HG03097 (cell line): ENCODE measurements around the gene IL18R1.

Experiments
- ATAC-seq: cut with Tn5 transposase; IDR thresholded peaks from one replicate; pipeline ENCODE4 v1.9.1; 2021; ENCODE audit not compliant: unreplicated experiment, low FRiP score

IL18R1 gene

DNA sequence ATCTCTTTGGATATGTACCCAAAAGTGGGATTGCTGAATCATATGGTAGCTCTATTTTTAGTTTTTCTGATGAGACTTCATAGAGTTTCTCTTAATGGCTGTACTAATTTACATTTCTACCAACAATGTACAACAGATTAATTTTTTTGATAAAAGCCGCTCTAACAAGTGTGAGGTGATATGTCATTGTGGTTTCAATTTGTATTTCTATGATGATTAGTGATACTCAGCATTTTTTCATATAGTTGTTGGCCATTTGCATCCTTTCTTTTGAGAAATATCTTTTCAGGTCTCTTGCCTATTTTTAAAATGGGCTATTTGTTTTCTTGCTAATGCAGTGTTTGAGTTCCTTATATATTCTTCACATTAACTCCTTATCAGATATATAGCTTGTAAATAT lies 71.7 kb downstream of the IL18R1 start:
- no peak for ATAC-seq

DNA sequence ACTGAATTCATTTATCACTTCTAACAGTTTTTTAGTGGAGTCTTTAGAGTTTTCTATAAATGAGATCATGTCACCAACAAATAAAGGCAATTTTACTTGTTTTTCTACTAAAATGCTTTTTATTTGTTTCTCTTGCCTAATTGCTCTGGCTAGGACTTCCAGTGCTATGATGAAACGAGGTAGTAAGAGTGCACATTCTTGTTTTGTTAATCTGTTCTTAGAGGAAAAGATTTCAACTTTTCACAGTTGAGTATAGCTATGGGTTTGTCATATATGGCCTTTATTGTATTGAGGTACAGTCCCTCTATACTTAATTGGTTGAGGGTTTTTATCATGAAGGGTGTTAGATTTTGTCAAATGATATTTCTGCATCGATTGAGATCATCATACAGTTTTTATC lies 73.0 kb downstream of the IL18R1 start:
- no peak for ATAC-seq

DNA sequence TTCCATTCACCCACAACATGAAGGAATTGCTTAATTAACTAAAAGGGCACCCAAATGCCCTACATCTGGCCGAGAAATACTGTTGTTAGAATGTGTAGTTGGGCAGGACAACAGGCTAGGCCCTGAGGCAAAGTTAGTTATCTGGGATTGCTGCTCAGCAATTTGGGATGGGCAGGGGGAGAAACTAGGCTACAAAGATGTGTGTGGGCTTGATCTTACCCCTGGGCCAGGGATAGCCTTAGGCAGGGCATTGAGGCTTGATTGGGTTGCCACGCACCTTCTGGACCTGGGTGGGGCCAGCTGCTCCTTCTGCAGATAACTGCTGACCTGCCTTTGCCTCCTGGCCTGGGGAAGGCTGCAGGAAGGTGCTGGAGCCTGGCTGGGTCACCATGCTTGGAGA lies 76.8 kb downstream of the IL18R1 start:
- ATAC-seq: no peak

DNA sequence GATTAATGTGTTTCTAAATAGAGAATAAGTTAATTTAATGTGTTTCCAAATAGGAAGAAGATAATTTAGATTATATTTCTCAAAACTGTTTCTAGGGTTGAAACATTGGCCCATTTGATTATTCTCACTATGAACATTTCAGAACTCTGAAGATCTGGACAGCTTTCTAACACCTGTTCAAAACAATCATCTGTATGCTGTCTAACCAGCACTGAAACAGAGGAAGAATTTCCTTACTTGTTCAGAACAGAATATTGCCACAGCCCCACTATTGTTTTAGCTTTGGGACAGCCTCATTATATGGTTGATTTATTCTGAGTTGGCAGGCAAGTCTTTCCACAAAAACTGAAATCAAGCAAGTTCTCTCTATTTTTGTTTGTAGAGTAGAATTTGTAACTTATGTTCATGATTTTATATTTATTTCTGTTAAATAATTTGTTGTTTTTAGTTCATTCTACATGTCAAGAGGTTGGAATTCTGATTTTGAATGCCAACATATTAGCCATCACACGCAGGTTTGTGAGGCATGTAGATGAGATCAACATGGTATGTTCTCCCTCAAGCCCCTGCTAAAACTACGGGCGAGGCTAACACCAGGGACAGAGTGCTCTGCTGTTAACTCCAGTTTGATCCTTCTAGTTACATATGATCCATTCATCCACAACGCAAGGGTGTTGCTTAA lies 78.5 kb downstream of the IL18R1 start:
- no peak for ATAC-seq

GRCh38 chr2:102434655-102435381 lies 79.2 kb downstream of the IL18R1 start:
- ATAC-seq: peak; percentile 55

- ATAC-seq: no peak
Observed at GRCh38 chr2:102435741-102436140, 80.1 kb downstream of the IL18R1 start.

GRCh38 chr2:102436323-102436722 lies 80.7 kb downstream of the IL18R1 start:
- ATAC-seq: peak; percentile 35

DNA sequence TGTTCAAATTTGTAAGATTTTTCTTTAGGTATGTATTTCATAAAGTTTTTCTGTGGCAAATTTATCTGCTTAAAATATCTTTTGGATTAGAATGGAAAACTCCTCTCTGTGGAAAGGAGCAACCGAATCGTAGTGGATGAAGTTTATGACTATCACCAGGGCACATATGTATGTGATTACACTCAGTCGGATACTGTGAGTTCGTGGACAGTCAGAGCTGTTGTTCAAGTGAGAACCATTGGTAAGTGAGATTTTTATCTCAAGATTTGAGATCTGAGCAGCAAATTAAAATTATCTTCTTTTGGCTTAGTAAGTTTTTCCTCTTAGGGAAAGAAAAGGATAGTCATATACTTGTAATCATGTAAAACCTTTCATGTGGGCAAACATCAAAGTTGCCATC lies 81.5 kb downstream of the IL18R1 start:
- no peak for ATAC-seq

DNA sequence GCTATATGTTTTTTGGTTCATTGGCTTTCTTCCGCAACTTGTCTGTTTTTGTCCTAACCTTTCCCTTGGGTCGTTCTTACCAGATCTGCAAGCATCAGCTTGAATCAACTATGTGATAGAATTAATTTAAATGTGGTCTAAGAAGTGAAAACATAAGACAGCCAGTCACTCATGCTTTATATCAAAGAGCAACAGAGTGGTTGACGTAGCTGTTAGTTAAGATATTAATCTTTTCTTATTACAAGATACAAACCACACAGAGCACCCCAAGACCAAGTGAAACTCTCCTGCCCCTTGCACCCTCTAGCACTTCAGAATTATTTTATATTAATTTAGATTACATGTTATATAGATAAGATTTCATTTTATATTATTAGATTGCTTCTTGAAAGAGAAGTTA lies 82.5 kb downstream of the IL18R1 start:
- no peak for ATAC-seq

DNA sequence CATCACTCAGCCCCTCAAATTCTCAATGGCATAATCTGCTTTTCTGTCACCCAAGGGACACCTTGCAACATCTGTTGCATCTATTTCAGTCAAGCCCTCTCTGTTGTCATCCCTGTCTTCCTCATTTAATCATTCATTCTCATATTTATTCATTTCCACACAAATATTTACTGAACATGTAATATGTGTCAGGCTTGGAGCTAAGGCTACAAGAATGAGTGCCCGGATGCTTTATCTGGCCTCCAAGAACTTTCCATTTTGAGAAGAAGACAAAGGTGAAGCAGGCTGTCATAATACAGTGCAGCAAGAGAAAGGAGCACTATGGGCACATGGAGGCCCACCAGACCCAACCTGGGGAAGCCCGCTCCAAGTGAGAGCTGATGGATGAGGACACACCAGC lies 83.0 kb downstream of the IL18R1 start:
- ATAC-seq: no peak

DNA sequence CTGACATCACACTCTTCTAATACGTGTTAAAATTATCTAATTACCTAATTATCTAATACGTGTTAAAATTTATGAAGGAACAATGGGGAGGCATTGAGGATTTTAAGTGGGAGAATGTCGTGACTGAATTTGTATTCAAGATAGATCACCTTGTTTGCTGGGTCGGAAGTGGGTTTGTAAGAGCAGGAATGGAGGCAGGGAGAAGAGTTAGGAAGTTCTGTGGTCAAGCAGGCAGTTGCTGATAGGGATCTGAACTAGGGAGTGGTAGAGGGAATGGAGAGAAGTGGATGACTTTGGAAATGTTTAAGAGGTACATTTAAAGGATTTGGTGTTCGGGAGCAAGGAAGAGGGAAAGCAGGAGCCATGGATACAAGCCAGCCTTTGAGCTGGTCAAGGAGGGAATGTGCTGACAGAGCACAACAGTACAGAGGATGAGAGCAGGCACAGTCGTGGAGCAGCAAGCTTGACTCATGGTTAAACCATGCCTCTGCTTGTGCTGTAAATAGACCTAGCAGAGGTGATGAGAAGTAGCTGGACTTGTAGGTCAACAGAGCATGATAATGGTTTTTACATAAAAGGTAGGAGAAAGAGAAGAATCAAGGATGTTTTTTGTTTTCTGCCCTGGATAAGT lies 83.6 kb downstream of the IL18R1 start:
- no peak for ATAC-seq

GRCh38 chr2:102442967-102443828 lies 87.6 kb downstream of the IL18R1 start:
- ATAC-seq: no peak

- ATAC-seq: no peak
Observed at GRCh38 chr2:102444233-102444632, 88.6 kb downstream of the IL18R1 start.

DNA sequence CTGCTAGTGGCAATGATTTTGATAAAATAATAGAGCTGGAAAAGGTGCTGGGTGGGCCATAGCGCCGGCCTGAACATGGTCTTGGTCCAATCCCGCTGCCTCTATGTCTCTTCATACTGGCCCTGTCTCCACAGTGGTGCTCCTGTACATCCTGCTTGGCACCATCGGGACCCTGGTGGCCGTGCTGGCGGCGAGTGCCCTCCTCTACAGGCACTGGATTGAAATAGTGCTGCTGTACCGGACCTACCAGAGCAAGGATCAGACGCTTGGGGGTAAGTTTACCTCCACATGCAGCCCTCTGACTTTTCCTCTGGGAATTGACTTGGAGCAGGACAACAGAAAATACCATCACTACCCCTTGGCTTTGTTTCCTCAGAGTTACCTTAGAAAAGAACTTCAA lies 91.3 kb downstream of the IL18R1 start:
- no peak for ATAC-seq
